ENCODE data around the gene GCH1. TPM values are rescaled to one million over a fixed set of nuclear protein-coding genes. Genes with fewer than 3 reads are reported as not detected.
"Not testable (repeated sequence)": the region's sequence is repeated elsewhere in the genome, so short reads cannot be mapped to it uniquely, and the experiment has no call there.

The GCH1 gene, protein sequence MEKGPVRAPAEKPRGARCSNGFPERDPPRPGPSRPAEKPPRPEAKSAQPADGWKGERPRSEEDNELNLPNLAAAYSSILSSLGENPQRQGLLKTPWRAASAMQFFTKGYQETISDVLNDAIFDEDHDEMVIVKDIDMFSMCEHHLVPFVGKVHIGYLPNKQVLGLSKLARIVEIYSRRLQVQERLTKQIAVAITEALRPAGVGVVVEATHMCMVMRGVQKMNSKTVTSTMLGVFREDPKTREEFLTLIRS
- 68.3 and 76.1 TPM in 2 replicates for total RNA-seq

GRCh38 chr14:54902521-54903420 is at the start of gene GCH1:
Gene GCH1 (minus strand): TSS chr14:54902826. CDS start chr14:54902663, 163 bp downstream.
- intact Hi-C loops (cut with micrococcal nuclease): loop anchor here (1.0 to 10.0 kb wide), 11 partner anchors 9 to 1798 kb away; partner anchors contain the start of genes CDKN3, CGRRF1, MAPK1IP1L and SOCS4

DNA sequence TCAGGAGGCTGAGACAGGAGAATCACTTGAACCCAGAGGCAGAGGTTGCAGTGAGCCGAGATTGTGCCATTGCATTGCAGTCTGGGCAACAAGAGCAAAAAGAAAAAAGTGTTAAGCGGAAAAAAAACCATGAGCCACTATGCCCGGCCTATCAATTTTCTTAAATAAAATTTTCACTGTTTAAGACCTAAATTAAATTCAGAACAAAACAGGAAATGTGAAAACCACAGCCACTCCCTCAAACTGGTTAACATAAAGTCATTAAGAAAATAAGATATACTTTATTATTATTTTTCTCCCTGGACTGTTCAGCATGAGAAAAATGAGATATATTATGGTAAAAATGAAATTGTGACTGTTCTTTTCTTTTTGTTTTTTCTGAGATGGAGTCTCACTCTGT is 44.6 kb upstream of the GCH1 start:
- intact Hi-C loops (cut with micrococcal nuclease): no loop called here

- intact Hi-C loops (cut with micrococcal nuclease): no loop called here
Observed at GRCh38 chr14:54946500-54946899, 43.9 kb upstream of the GCH1 start.

GRCh38 chr14:54944737-54945391 is 42.2 kb upstream of the GCH1 start:
- intact Hi-C loops (cut with micrococcal nuclease): no loop called here

DNA sequence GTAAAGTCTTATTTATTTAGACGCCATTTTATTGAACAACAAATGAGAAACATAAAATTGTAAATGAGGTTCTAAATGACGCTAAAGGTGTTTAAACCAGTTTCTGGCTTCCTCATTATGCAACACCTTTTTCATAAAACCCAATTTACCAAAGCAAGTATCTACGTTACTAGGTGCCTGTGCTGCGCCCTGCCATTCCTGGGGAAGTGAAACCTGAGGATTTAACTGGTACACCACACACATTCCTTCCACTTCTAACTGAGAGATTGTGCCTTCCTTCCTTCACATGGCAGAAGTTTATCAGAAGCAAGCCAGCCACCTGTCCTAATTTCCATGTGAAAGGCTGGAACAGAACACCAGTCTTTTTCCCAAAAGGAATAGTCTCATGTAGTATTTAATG is 40.3 kb upstream of the GCH1 start:
- intact Hi-C loops (cut with micrococcal nuclease): no loop called here

- intact Hi-C loops (cut with micrococcal nuclease): no loop called here
Observed at GRCh38 chr14:54936816-54937215, 34.2 kb upstream of the GCH1 start.

GRCh38 chr14:54935958-54936357 is 33.3 kb upstream of the GCH1 start:
- intact Hi-C loops (cut with micrococcal nuclease): no loop called here

- intact Hi-C loops (cut with micrococcal nuclease): no loop called here
Observed at GRCh38 chr14:54935100-54935499, 32.5 kb upstream of the GCH1 start.

DNA sequence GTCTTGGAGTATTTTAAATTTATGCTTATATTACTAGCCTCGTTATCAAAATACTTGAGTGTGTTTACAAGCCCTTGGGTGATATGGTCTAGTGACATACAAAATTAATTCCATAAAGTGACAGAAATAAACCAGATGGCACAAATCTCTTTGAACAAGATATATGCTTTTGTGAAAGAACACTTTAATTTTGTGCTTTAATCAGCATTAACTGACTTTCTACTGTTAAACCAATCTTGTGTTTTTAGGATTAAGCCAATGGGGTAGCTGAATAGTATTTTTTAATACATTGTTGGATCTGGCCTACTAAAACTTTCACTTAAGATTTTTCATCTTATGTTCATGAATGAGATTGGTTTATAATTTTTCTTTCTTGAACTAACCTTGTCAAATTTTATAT is 30.4 kb upstream of the GCH1 start:
- intact Hi-C loops (cut with micrococcal nuclease): no loop called here

- intact Hi-C loops (cut with micrococcal nuclease): no loop called here
Observed at GRCh38 chr14:54931598-54932340, 29.1 kb upstream of the GCH1 start.

DNA sequence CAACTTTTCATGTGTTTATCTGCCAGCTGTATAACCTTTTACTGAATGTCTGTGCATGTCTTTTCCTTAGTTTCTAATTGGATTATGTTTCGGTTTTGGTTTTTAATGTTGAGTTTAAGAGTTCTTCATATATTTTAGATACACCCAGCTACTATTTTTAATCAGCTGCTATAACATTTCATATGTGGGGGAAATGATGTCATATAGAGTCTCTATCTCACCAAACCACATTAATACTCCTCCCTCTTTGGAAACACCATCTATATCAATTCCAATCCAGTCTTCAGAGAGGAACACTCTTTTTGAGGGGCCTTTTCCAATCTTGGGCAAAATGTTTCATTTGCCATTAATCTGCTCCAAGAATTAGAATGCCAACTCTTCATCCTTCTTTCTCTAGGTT is 28.5 kb upstream of the GCH1 start:
- intact Hi-C loops (cut with micrococcal nuclease): no loop called here

GRCh38 chr14:54929556-54929955 is 26.9 kb upstream of the GCH1 start:
- intact Hi-C loops (cut with micrococcal nuclease): no loop called here

DNA sequence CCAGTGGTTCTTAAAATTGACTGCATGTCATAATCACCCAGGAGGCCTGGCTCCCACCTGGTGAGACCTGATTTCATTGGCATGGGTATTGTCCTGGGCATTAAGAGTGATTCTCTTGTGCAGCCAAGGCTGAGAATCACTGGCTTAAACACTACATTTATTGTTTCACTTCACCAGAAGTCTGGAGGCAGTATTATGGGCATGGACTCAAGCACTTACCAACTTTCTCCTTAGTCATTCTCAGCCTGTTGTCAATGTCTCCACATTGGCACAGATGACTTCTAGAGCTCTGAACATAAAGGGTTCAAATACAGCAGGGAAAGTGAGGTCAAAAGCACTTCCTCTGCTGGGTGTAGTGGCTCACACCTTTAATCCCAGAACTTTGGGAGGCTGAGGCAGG is 25.6 kb upstream of the GCH1 start:
- intact Hi-C loops (cut with micrococcal nuclease): no loop called here

- intact Hi-C loops (cut with micrococcal nuclease): no loop called here
Observed at GRCh38 chr14:54927551-54927950, 24.9 kb upstream of the GCH1 start.

- intact Hi-C loops (cut with micrococcal nuclease): not testable (repeated sequence)
Observed at GRCh38 chr14:54926570-54926969, 23.9 kb upstream of the GCH1 start.

DNA sequence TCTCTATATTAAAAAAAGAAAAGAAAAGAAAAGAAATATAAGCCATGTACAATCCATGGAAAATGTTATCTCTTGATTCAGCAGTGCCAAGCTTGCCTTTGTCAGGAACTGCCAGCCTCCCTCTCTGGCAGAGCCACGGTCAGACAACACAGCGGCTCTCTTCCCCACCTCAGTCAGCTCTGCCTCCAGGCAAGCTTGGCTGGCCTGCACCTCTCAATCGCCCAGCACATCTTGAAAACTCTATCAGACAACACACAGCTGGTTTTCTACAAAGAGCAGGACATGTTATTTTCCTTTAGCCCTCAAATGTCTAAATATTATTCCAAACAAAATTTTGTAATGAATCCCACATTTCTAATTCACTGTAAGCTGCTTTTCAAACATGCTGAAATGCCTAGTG is 20.0 kb upstream of the GCH1 start:
- intact Hi-C loops (cut with micrococcal nuclease): no loop called here

GRCh38 chr14:54920052-54920451 is 17.4 kb upstream of the GCH1 start:
- intact Hi-C loops (cut with micrococcal nuclease): no loop called here

- intact Hi-C loops (cut with micrococcal nuclease): no loop called here
Observed at GRCh38 chr14:54919330-54919729, 16.7 kb upstream of the GCH1 start.

- intact Hi-C loops (cut with micrococcal nuclease): no loop called here
Observed at GRCh38 chr14:54918427-54918826, 15.8 kb upstream of the GCH1 start.

DNA sequence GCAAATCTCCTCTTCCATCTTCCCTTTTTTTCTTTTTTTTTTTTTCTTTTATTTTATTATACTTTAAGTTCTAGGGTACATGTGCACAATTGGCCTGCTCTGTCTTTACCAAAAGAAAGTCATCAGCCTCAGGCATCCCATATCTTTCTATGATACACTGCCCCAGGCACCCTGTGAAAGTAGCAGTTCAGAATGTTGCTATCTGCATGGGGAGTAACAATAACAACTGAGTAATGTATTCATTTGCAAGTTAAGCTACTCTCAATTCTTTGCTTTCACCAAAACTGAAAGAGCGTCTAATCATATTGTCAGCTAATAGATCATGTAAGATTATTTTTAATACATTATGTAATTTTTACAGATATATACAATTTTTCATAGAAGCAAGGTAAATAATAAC is 13.5 kb upstream of the GCH1 start:
- intact Hi-C loops (cut with micrococcal nuclease): no loop called here

- intact Hi-C loops (cut with micrococcal nuclease): loop anchor here (10.0 kb wide), 2 partner anchors 515 to 1805 kb away; partner anchors contain the start of gene CDKN3
Observed at GRCh38 chr14:54909817-54910558, 7.4 kb upstream of the GCH1 start.

Data from T-helper 2 cell treated with Interferon-gamma antibody and Interleukin-4, amounts not matched to agents 100 ng/mL and 5 ng/mL, for 36 hours (primary cell).